GM19467 (cell line): ENCODE data around the gene ZMYND15.

Experiments
- ATAC-seq: cut with Tn5 transposase; IDR thresholded peaks from one replicate; pipeline ENCODE4 v1.9.1; 2021; ENCODE audit warnings: mild to moderate bottlenecking, moderate library complexity; ENCODE audit not compliant: unreplicated experiment

ZMYND15 gene

GRCh38 chr17:4782652-4783051, 43.0 kb downstream of the ZMYND15 start:
- no peak for ATAC-seq

- no peak for ATAC-seq
These were observed 45.9 kb downstream of the ZMYND15 start for GRCh38 chr17:4785311-4786105.

GRCh38 chr17:4786106-4786511, 46.5 kb downstream of the ZMYND15 start, which contains the start of gene VMO1:
Gene VMO1, minus strand, starts transcription at chr17:4786364. Its CDS starts 12 bp downstream, at chr17:4786352.
- ATAC-seq: no peak

- ATAC-seq: no peak
These were observed 46.9 kb downstream of the ZMYND15 start for GRCh38 chr17:4786516-4786915.

GRCh38 chr17:4788159-4788806, 48.6 kb downstream of the ZMYND15 start:
- ATAC-seq: no peak

- peak; percentile 7 for ATAC-seq
These were observed 49.4 kb downstream of the ZMYND15 start, which contains the start of gene GLTPD2 for GRCh38 chr17:4788807-4789700. Gene GLTPD2, plus strand, starts transcription at chr17:4788964. Its CDS starts 48 bp downstream, at chr17:4789012.

GRCh38 chr17:4789701-4789950, 50.0 kb downstream of the ZMYND15 start:
- no peak for ATAC-seq

GRCh38 chr17:4789951-4790704, 50.5 kb downstream of the ZMYND15 start:
- peak; percentile 79 for ATAC-seq

GRCh38 chr17:4790705-4791088, 51.1 kb downstream of the ZMYND15 start:
- ATAC-seq: no peak

GRCh38 chr17:4795168-4795567, 55.5 kb downstream of the ZMYND15 start:
- ATAC-seq: no peak
